Prostate gland (tissue), 2 donors: Measurements from ENCODE around the gene FCN2.
"Not testable (repeated sequence)": the region's sequence is repeated elsewhere in the genome, so short reads cannot be mapped to it uniquely, and the experiment has no call there.

Experiments
- POLR2A ChIP-seq: fragments of 450-650 bp; IDR thresholded peaks from one replicate; pipeline ENCODE4 v1.6.1; 2016; ENCODE audit warnings: antibody characterized with exemption, mild to moderate bottlenecking
- TF ChIP-seq, protein P1 (sequence below), 4 experiments: fragments of 200-600 bp in 2 of 4; fragments of 450-650 bp in 2 of 4; sonication (generic) in 2 of 4; IDR thresholded peaks; 1 replicate in 3 of 4; 2 replicates in 1 of 4; pipeline ENCODE4 v1.5.1; 2016 to 2019; ENCODE audit warnings: antibody characterized with exemption in 4 of 4, mild to moderate bottlenecking in 2 of 4, moderate library complexity in 2 of 4

GRCh38 chr9:134857451-134857850, 23.2 kb upstream of the FCN2 start:
- TF ChIP-seq, protein P1, sequence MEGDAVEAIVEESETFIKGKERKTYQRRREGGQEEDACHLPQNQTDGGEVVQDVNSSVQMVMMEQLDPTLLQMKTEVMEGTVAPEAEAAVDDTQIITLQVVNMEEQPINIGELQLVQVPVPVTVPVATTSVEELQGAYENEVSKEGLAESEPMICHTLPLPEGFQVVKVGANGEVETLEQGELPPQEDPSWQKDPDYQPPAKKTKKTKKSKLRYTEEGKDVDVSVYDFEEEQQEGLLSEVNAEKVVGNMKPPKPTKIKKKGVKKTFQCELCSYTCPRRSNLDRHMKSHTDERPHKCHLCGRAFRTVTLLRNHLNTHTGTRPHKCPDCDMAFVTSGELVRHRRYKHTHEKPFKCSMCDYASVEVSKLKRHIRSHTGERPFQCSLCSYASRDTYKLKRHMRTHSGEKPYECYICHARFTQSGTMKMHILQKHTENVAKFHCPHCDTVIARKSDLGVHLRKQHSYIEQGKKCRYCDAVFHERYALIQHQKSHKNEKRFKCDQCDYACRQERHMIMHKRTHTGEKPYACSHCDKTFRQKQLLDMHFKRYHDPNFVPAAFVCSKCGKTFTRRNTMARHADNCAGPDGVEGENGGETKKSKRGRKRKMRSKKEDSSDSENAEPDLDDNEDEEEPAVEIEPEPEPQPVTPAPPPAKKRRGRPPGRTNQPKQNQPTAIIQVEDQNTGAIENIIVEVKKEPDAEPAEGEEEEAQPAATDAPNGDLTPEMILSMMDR (IDR thresholded peaks at IDR 0.05), result not testable (repeated sequence)
- not testable (repeated sequence) for TF ChIP-seq POLR2A
